GM12873 (cell line): ENCODE measurements around the gene OSBPL10.

Experiments used
- TF ChIP-seq, protein P1 (sequence below): IDR thresholded peaks from 2 replicates; pipeline ENCODE4 v1.5.1; 2012; ENCODE audit warnings: low read depth, mild to moderate bottlenecking, moderate library complexity, low read length, control low read depth; ENCODE audit not compliant: insufficient read depth; ENCODE audit errors: missing control alignments

OSBPL10 gene

DNA sequence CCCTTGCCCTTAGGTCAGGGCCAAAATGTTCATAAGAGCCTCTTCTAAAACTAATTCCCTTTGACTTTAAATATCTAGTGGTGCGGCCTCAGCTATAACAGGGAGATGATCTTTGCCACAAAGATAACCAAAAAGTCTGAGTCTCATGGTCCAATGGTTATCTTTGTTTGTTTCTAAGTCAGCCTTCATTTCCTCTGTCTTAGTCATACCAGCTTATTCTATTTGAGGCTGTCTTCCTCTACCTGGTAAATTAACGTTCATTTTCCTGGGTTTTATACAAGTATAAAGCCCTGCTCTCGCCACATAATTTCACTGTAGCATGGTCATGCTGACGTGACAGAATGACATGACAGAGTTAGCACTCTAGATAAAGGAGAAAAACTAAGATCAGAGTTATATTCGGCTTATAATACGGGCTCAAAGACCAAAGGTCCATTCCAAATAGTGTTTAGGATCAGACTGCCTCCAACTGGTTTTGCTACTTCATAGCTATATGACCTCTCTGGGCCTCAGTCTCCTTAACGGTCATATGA, 18.9 kb upstream of the OSBPL10 start:
- TF ChIP-seq, protein P1, sequence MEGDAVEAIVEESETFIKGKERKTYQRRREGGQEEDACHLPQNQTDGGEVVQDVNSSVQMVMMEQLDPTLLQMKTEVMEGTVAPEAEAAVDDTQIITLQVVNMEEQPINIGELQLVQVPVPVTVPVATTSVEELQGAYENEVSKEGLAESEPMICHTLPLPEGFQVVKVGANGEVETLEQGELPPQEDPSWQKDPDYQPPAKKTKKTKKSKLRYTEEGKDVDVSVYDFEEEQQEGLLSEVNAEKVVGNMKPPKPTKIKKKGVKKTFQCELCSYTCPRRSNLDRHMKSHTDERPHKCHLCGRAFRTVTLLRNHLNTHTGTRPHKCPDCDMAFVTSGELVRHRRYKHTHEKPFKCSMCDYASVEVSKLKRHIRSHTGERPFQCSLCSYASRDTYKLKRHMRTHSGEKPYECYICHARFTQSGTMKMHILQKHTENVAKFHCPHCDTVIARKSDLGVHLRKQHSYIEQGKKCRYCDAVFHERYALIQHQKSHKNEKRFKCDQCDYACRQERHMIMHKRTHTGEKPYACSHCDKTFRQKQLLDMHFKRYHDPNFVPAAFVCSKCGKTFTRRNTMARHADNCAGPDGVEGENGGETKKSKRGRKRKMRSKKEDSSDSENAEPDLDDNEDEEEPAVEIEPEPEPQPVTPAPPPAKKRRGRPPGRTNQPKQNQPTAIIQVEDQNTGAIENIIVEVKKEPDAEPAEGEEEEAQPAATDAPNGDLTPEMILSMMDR: no peak

DNA sequence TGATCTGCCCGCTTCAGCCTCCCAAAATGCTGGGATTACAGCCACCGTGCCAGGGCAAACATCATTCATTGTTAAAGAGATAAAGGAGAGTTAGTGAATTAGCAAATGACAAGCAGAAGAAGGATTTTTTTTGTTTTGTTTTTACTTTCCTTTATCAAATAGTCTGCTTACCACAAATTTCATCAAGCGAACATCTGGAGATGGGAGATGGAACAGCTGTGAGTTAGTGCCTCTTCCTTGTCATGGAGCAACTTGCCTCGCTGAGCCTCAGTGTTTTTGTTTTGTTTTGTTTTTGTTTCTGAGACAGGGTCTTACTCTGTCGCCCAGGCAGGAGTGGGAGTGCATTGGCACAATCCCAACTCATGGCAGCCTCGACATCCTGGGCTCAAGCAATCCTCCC, 16.4 kb upstream of the OSBPL10 start:
- TF ChIP-seq, protein P1: no peak

DNA sequence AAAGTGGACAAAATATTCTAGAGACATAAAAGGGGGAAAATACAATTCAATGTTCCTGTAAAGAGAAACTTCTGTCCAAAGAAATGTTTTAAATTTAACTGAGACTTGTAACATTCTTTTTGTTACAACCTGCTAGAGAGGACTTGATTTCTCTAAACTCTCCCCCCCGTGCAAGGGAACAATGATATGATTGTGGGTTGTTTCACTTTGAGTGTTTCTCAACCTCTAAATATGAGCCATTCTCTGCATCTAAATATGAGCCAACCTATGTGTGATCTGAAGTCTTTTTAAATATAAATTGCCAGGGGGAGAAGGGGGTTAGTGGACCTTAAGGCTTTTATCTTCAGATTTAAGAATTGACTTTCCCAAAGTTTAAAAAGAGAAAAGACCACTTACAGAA, 15.1 kb upstream of the OSBPL10 start:
- TF ChIP-seq, protein P1: no peak

DNA sequence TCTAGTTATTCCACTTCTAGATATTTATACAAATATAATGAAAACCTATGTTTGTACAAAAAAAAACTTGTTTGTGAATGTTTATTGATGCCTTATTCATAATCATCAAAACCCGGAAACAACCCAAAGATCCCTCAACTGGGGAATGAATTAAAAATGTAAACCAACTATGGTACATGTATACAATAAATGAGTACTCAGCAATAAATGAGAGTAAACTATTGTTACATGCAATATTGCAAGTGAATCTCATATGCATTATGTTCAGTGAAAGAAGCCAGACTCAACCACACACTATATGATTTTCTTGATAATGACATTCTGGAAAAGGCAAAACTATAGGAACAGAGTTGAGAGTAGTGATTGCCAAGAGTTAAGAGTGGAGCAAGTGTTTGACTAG, 12.8 kb upstream of the OSBPL10 start:
- TF ChIP-seq, protein P1: no peak

- TF ChIP-seq, protein P1: no peak
These were observed 7.2 kb upstream of the OSBPL10 start for GRCh38 chr3:31988271-31988670.

DNA sequence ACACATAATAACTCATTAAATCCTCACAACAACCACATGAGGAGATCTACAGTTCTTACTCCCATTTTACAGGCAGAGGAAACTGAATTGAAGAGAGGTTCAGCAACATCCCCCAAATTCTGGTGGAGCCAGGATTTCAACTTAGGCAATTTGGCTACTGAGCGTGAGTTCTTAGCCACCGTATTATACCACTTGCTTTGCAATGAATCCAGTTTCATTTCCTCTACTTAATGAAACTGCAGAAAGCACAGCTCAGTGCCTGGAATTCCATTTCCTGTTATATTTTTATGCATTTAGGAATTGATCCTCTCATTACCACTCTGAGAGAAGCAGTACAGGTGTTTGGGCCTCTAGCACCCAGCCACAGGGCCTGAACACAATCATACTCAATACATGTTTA, 4.8 kb upstream of the OSBPL10 start:
- TF ChIP-seq, protein P1: no peak

- TF ChIP-seq, protein P1: no peak
These were observed 3.3 kb upstream of the OSBPL10 start for GRCh38 chr3:31984321-31984720.
